Measurements from ENCODE around the gene C11orf21.
A peak's percentile ranks its signal among the peaks of the same experiment; 100 is the strongest.

The C11orf21 gene

GRCh38 chr11:2307501-2308331, 6.0 kb upstream of the C11orf21 start:
- no peak for DNase-seq

- no peak for DNase-seq
Measured at GRCh38 chr11:2306877-2307500, 5.3 kb upstream of the C11orf21 start.

- DNase-seq, result no peak
Measured at GRCh38 chr11:2306452-2306823, 4.7 kb upstream of the C11orf21 start.

- no peak for DNase-seq
Measured at GRCh38 chr11:2305788-2306451, 4.2 kb upstream of the C11orf21 start.

GRCh38 chr11:2305140-2305778, 3.5 kb upstream of the C11orf21 start:
- peak; percentile 78 to 80 for DNase-seq

- no peak for DNase-seq
Measured at GRCh38 chr11:2304506-2305139, 2.9 kb upstream of the C11orf21 start.

- no peak for DNase-seq
Measured at GRCh38 chr11:2303627-2304505, 2.1 kb upstream of the C11orf21 start.

- DNase-seq, result peak; percentile 59 to 76
Measured at GRCh38 chr11:2302896-2303626, 1.3 kb upstream of the C11orf21 start.

GRCh38 chr11:2302306-2302895, 683 bp upstream of the C11orf21 start:
- DNase-seq, result peak; percentile 68 to 81

- peak in 1 of 2 donors; percentile 65 for DNase-seq
Measured at GRCh38 chr11:2300936-2301630, 635 bp downstream of the C11orf21 start.

GRCh38 chr11:2300290-2300935, 1.3 kb downstream of the C11orf21 start:
- peak in 1 of 2 donors; percentile 24 for DNase-seq

GRCh38 chr11:2299773-2300172, 1.9 kb downstream of the C11orf21 start:
- DNase-seq, result no peak

GRCh38 chr11:2298795-2299761, 2.6 kb downstream of the C11orf21 start:
- no peak for DNase-seq

GRCh38 chr11:2298131-2298794, 3.5 kb downstream of the C11orf21 start:
- DNase-seq, result no peak

GRCh38 chr11:2297623-2298030, 4.1 kb downstream of the C11orf21 start:
- no peak for DNase-seq

- no peak for DNase-seq
Measured at GRCh38 chr11:2296913-2297622, 4.7 kb downstream of the C11orf21 start.
